Thoracic aorta (tissue), 2 donors: ENCODE measurements around the gene MPV17L. TPM values are rescaled to one million over a fixed set of nuclear protein-coding genes. Genes with fewer than 3 reads are reported as not detected.
"Not testable (repeated sequence)": the region's sequence is repeated elsewhere in the genome, so short reads cannot be mapped to it uniquely, and the experiment has no call there.

ENCODE experiments used
- ATAC-seq: fragments of 150-250 bp; one replicate; pipeline ENCODE4 v1.8.0; 2017; ENCODE audit warnings: low read depth; ENCODE audit not compliant: insufficient number of reproducible peaks, low FRiP score
- DNase-seq: peaks from one replicate; pipeline ENCODE4 v3.0.0-alpha.2; 2020; ENCODE audit warnings: low spot score
- H3K27ac ChIP-seq, 2 donors: fragments of 200-600 bp; sonication (generic); 1 replicate in 1 of 2; 2 replicates in 1 of 2; pipeline ENCODE4 v1.5.1; 2016; ENCODE audit warnings: mild to moderate bottlenecking in 2 of 2, moderate library complexity in 2 of 2
- H3K27me3 ChIP-seq: fragments of 200-600 bp; sonication (generic); replicated peaks from 2 replicates; pipeline ENCODE4 v1.6.0; 2016; ENCODE audit warnings: mild to moderate bottlenecking; ENCODE audit not compliant: insufficient read depth
- H3K36me3 ChIP-seq: fragments of 200-600 bp; sonication (generic); one replicate; pipeline ENCODE4 v1.5.1; 2016
- H3K4me1 ChIP-seq, 2 donors: fragments of 200-600 bp; sonication (generic); 1 replicate in 1 of 2; 2 replicates in 1 of 2; pipeline versions ENCODE4 v1.5.1 to v1.6.0; 2016; ENCODE audit warnings: low read depth in 2 of 2, mild to moderate bottlenecking in 1 of 2; ENCODE audit not compliant: control insufficient read depth in 1 of 2
- H3K4me3 ChIP-seq: fragments of 200-600 bp; sonication (generic); 2 replicates; pipeline ENCODE4 v1.5.1; 2016; ENCODE audit warnings: mild to moderate bottlenecking
- H3K9me3 ChIP-seq: fragments of 200-600 bp; sonication (generic); 2 replicates; pipeline ENCODE4 v1.5.1; 2016
- CTCF ChIP-seq: fragments of 200-600 bp; sonication (generic); IDR thresholded peaks from one replicate; pipeline ENCODE4 v1.5.1; 2019; ENCODE audit warnings: antibody characterized with exemption
- total RNA-seq, 2 donors: library from RNA; depleted of rRNA; stranded (reverse); fragments of >200 nt; gene quantifications; one replicate each; pipeline versions ENCODE4 v1.1.0 to v1.2.3, GENCODE V29; 2016

The MPV17L gene
- total RNA-seq, 2 donors from 2014 or later, result 5.0 to 8.2 TPM

- H3K27me3 ChIP-seq, result no peaks in the 10 kb centered on the region
- peak overlapping the region; percentile 50 for H3K4me3 ChIP-seq
- no peaks in the 10 kb centered on the region for H3K36me3 ChIP-seq
- H3K4me1 ChIP-seq, result peaks cover 0 to 5% of the 10 kb centered on the region in 2 donors
- H3K9me3 ChIP-seq, result no peaks in the 10 kb centered on the region
- DNase-seq, result peak; percentile 24
- no peak overlapping the region for H3K27ac ChIP-seq
- ATAC-seq, result peak; percentile 83
- peak; percentile 74 for TF ChIP-seq CTCF
These were observed 32.2 kb downstream of the MPV17L start for GRCh38 chr16:15427648-15428239.

- DNase-seq, H3K27ac ChIP-seq, H3K4me3 ChIP-seq, ATAC-seq, H3K27me3 ChIP-seq, H3K36me3 ChIP-seq, H3K9me3 ChIP-seq: not testable (repeated sequence)
- peaks cover 5 to 17% of the 10 kb centered on the region in 2 donors for H3K4me1 ChIP-seq
These were observed 35.3 kb downstream of the MPV17L start for GRCh38 chr16:15430884-15431283.

GRCh38 chr16:15434079-15434424, 38.5 kb downstream of the MPV17L start:
- Histone ChIP-seq H3K27me3 (no peaks in the 10 kb centered on the region), H3K27ac (peak overlapping the region; percentile 64 to 70), H3K4me3 (peak overlapping the region; percentile 82), H3K9me3 (no peaks in the 10 kb centered on the region), H3K4me1 (peaks cover 0 to 20% of the 10 kb centered on the region in 2 donors), H3K36me3 (no peaks in the 10 kb centered on the region)
- DNase-seq, result no peak
- no peak for TF ChIP-seq CTCF
- no peak for ATAC-seq

- H3K36me3 ChIP-seq, result no peaks in the 10 kb centered on the region
- peaks cover 0 to 24% of the 10 kb centered on the region in 2 donors for H3K4me1 ChIP-seq
- H3K9me3 ChIP-seq, result no peaks in the 10 kb centered on the region
- no peaks in the 10 kb centered on the region for H3K27me3 ChIP-seq
- H3K27ac ChIP-seq, result peak within 1 kb of the TSS; percentile 70 to 81
- peak within 1 kb of the TSS; percentile 82 for H3K4me3 ChIP-seq
- TF ChIP-seq CTCF, result no peak
- peak; percentile 25 for DNase-seq
- ATAC-seq, result peak; percentile 54
These were observed 39.1 kb downstream of the MPV17L start, which contains the start of gene BMERB1 for GRCh38 chr16:15434425-15435215. Gene BMERB1, plus strand, starts transcription at chr16:15434588. Its CDS starts 66 bp downstream, at chr16:15434654.

- Histone ChIP-seq H3K27ac (peak overlapping the region; percentile 70 to 81), H3K4me3 (peak overlapping the region; percentile 82), H3K4me1 (peaks cover under 1 to 28% of the 10 kb centered on the region in 2 donors), H3K27me3 (no peaks in the 10 kb centered on the region), H3K36me3 (no peaks in the 10 kb centered on the region), H3K9me3 (no peaks in the 10 kb centered on the region)
- no peak for TF ChIP-seq CTCF
- DNase-seq (no peak), ATAC-seq (no peak)
These were observed 39.8 kb downstream of the MPV17L start for GRCh38 chr16:15435216-15435864.
